Keratinocyte (primary cell): ENCODE results near the gene C1QTNF3. TPM values are rescaled to one million over a fixed set of nuclear protein-coding genes. Genes with fewer than 3 reads are reported as not detected.

Source experiments
- DNase-seq: peaks from one replicate; pipeline ENCODE4 v3.0.0-alpha.2; 2011; ENCODE audit warnings: low read depth, missing footprints, low spot score
- FAIRE-seq: peaks from 2 replicates; lab custom pipeline; 2011; peaks lifted over from hg19 to GRCh38; lab: Jason Lieb, UNC
- H2AFZ ChIP-seq: 2 replicates; pipeline ENCODE4 v1.6.0; 2012; ENCODE audit warnings: low read length, control low read depth, inconsistent platforms; ENCODE audit not compliant: control insufficient read depth
- H3K27ac ChIP-seq: 2 replicates; pipeline ENCODE4 v1.5.1; 2011; ENCODE audit warnings: low read length; ENCODE audit not compliant: control insufficient read depth, insufficient read depth
- H3K27me3 ChIP-seq: 3 replicates; pipeline ENCODE4 v1.6.0; 2011; ENCODE audit warnings: low read length; ENCODE audit not compliant: control insufficient read depth, insufficient read depth; ENCODE audit errors: extremely low read depth
- H3K36me3 ChIP-seq, 2 experiments: 2 replicates in 1 of 2; 3 replicates in 1 of 2; pipeline ENCODE4 v1.5.1; 2011; ENCODE audit warnings: low read length in 2 of 2, mild to moderate bottlenecking in 1 of 2; ENCODE audit not compliant: control insufficient read depth in 2 of 2, insufficient read depth in 2 of 2; ENCODE audit errors: extremely low read depth in 1 of 2
- H3K4me1 ChIP-seq: 3 replicates; pipeline ENCODE4 v1.5.1; 2011; ENCODE audit warnings: low read length; ENCODE audit not compliant: control insufficient read depth, insufficient read depth; ENCODE audit errors: extremely low read depth
- H3K4me2 ChIP-seq: 3 replicates; pipeline ENCODE4 v1.6.0; 2011; ENCODE audit warnings: low read depth, low read length; ENCODE audit not compliant: control insufficient read depth, insufficient read depth; ENCODE audit errors: extremely low read depth
- H3K4me3 ChIP-seq, 3 experiments: fragments of 200-600 bp in 1 of 3; sonication (generic) in 1 of 3; 2 replicates in 2 of 3; 3 replicates in 1 of 3; pipeline ENCODE4 v1.5.1; 2011 to 2016; ENCODE audit warnings: low read length in 3 of 3, mild to moderate bottlenecking in 3 of 3, control low read depth in 2 of 3, inconsistent platforms in 1 of 3, low read depth in 1 of 3, mixed read lengths in 1 of 3, mixed run types in 1 of 3, moderate library complexity in 1 of 3; ENCODE audit not compliant: control insufficient read depth in 2 of 3, insufficient read depth in 2 of 3; ENCODE audit errors: extremely low read depth in 1 of 3
- H3K79me2 ChIP-seq: 2 replicates; pipeline ENCODE4 v1.6.0; 2012; ENCODE audit warnings: low read length; ENCODE audit not compliant: control insufficient read depth, insufficient read depth
- H3K9ac ChIP-seq: 3 replicates; pipeline ENCODE4 v1.6.0; 2011; ENCODE audit warnings: low read length; ENCODE audit not compliant: control insufficient read depth, insufficient read depth; ENCODE audit errors: extremely low read depth
- H3K9me1 ChIP-seq: 3 replicates; pipeline ENCODE4 v1.6.0; 2011; ENCODE audit warnings: low read length; ENCODE audit not compliant: control insufficient read depth, insufficient read depth; ENCODE audit errors: extremely low read depth
- H3K9me3 ChIP-seq: 2 replicates; pipeline ENCODE4 v1.5.1; 2012; ENCODE audit warnings: low read depth, low read length; ENCODE audit not compliant: control insufficient read depth
- H4K20me1 ChIP-seq: 3 replicates; pipeline ENCODE4 v1.6.0; 2011; ENCODE audit warnings: low read length; ENCODE audit not compliant: control insufficient read depth, insufficient read depth; ENCODE audit errors: extremely low read depth
- EZH2 ChIP-seq: IDR thresholded peaks from one replicate; pipeline ENCODE4 v1.6.1; 2012; ENCODE audit warnings: inconsistent platforms, mild to moderate bottlenecking, low read length, moderate library complexity
- dilution Hi-C: fragments of 300-500 bp; cut with MboI; formaldehyde crosslinking; loops from one replicate; pipeline ENCODE4 v1.7.0; 2020; ENCODE audit warnings: low sequenced_read_pairs; ENCODE audit not compliant: extremely low pct_ligation_motif_present
- polyA plus RNA-seq, 5 experiments: library from polyadenylated mRNA; depleted of rRNA in 3 of 5; stranded (reverse) in 3 of 5; stranded (forward) in 1 of 5; unstranded in 1 of 5; fragments of >200 nt; gene quantifications; 1 replicate in 1 of 5; 2 replicates in 3 of 5; 3 replicates in 1 of 5; pipeline versions ENCODE4 v1.2.1 to v1.2.3, GENCODE V29; 2011 to 2012; ENCODE audit warnings: missing spikeins in 2 of 5, low read depth in 1 of 5, low replicate concordance in 1 of 5
- TF ChIP-seq, protein P1 (sequence below), 3 experiments: IDR thresholded peaks in 1 of 3; conservative IDR thresholded peaks in 1 of 3; optimal IDR thresholded peaks in 1 of 3; 2 replicates in 2 of 3; 3 replicates in 1 of 3; pipeline versions ENCODE3 to v1.5.1; 2011; ENCODE audit warnings: low read length in 3 of 3, mild to moderate bottlenecking in 3 of 3, moderate library complexity in 2 of 3, control low read depth in 1 of 3, inconsistent platforms in 1 of 3; ENCODE audit not compliant: insufficient read depth in 2 of 3; ENCODE audit errors: extremely low read depth in 1 of 3

Gene C1QTNF3
- polyA plus RNA-seq, 1 donor (not counting 4 experiments of a cell fraction or from before 2014, with no cell fraction given) = 1.0 TPM

DNA sequence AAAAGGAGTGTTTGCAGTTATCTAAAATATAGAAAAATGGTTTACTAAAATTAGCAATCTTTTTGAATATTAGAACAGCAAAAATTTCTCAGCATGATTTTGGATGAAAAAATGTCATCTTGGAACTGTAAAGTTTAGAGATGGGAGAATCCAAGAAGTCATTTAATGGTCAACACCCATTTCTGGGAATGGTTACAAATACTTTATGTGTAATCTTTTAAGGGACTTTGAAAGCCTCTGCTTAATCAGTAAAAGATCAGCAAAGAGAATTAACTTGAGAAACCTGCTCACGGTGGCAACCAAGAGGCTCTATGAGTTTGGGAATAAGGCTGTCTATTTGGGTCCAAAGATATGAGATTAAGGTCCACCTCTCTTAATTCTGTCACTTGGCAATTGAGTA is 13.0 kb downstream of the C1QTNF3 start:
- Histone ChIP-seq H4K20me1 (no peaks in the 10 kb centered on the region), H2AFZ (no peak overlapping the region), H3K36me3 (no peaks in the 10 kb centered on the region), H3K27me3 (no peaks in the 10 kb centered on the region), H3K4me1 (no peaks in the 10 kb centered on the region), H3K9ac (no peak overlapping the region), H3K4me3 (no peak overlapping the region), H3K9me3 (no peaks in the 10 kb centered on the region), H3K9me1 (no peaks in the 10 kb centered on the region), H3K79me2 (no peaks in the 10 kb centered on the region), H3K4me2 (no peak overlapping the region), H3K27ac (no peak overlapping the region)
- dilution Hi-C loops = no loop called here
- DNase-seq = no peak
- no peak for FAIRE-seq
- TF ChIP-seq, protein P1, sequence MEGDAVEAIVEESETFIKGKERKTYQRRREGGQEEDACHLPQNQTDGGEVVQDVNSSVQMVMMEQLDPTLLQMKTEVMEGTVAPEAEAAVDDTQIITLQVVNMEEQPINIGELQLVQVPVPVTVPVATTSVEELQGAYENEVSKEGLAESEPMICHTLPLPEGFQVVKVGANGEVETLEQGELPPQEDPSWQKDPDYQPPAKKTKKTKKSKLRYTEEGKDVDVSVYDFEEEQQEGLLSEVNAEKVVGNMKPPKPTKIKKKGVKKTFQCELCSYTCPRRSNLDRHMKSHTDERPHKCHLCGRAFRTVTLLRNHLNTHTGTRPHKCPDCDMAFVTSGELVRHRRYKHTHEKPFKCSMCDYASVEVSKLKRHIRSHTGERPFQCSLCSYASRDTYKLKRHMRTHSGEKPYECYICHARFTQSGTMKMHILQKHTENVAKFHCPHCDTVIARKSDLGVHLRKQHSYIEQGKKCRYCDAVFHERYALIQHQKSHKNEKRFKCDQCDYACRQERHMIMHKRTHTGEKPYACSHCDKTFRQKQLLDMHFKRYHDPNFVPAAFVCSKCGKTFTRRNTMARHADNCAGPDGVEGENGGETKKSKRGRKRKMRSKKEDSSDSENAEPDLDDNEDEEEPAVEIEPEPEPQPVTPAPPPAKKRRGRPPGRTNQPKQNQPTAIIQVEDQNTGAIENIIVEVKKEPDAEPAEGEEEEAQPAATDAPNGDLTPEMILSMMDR (optimal IDR thresholded peaks at IDR 0.05 in 1 of 3, IDR thresholded peaks at IDR 0.05 in 1 of 3, conservative IDR thresholded peaks at IDR 0.05 in 1 of 3; ENCODE audit: extremely low read depth in 1 of 3, insufficient read depth in 2 of 3, low read length in 3 of 3) = no peak
- no peak for TF ChIP-seq EZH2

DNA sequence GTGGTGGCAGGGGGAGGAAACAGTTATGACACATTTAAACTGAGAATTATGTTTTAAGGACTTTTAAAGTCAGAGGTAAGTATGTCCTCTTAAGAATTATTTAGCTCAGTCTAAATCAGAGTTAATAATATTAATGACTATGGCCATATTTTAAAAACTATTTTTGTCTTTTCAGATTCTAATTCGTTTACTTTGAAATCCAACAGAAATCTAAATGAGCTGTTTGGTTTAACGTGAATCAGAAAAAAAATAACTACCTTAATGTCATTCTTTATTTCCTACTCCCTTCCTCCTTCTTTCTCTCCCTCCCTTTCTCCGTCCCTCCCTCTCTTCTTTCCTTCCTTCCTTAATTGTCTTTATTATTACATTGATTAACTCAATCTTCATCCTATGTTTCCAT is 14.7 kb downstream of the C1QTNF3 start:
- H3K79me2 ChIP-seq = no peaks in the 10 kb centered on the region
- dilution Hi-C loops = no loop called here
- no peak overlapping the region for H3K9ac ChIP-seq
- no peak for TF ChIP-seq EZH2
- TF ChIP-seq, protein P1 (optimal IDR thresholded peaks at IDR 0.05 in 1 of 3, IDR thresholded peaks at IDR 0.05 in 1 of 3, conservative IDR thresholded peaks at IDR 0.05 in 1 of 3; ENCODE audit: extremely low read depth in 1 of 3, insufficient read depth in 2 of 3, low read length in 3 of 3) = no peak
- no peaks in the 10 kb centered on the region for H3K9me1 ChIP-seq
- H3K27me3 ChIP-seq = no peaks in the 10 kb centered on the region
- no peak overlapping the region for H2AFZ ChIP-seq
- H3K4me1 ChIP-seq = no peaks in the 10 kb centered on the region
- no peak for DNase-seq
- H3K36me3 ChIP-seq = no peaks in the 10 kb centered on the region
- H3K27ac ChIP-seq = no peak overlapping the region
- H4K20me1 ChIP-seq = no peaks in the 10 kb centered on the region
- no peak overlapping the region for H3K4me3 ChIP-seq
- no peak overlapping the region for H3K4me2 ChIP-seq
- H3K9me3 ChIP-seq = no peaks in the 10 kb centered on the region
- FAIRE-seq = no peak
